HEK293T (cell line): ENCODE results near the gene MSH3.

ENCODE experiments used
- CTCF ChIA-PET: fragments of 350-600 bp; formaldehyde crosslinking; extraction: SDS; loops from one replicate; lab custom pipeline; 2021; ENCODE audit warnings: antibody characterized with exemption, inconsistent platforms; lab: Yijun Ruan, JAX
- POLR2A ChIA-PET: fragments of 350-600 bp; formaldehyde crosslinking; extraction: SDS; loops from one replicate; lab custom pipeline; 2020; ENCODE audit warnings: antibody characterized with exemption, inconsistent platforms; lab: Yijun Ruan, JAX
- DNase-seq: peaks from one replicate; pipeline ENCODE4 v3.0.0; 2012; ENCODE audit warnings: mixed read lengths; ENCODE audit errors: extremely low spot score
- ARNT ChIP-seq: fragments of 450-650 bp; IDR thresholded peaks from 2 replicates; pipeline ENCODE4 v1.6.1; 2017; ENCODE audit warnings: mild to moderate bottlenecking
- BHLHE40 ChIP-seq: fragments of 450-650 bp; IDR thresholded peaks from 2 replicates; pipeline ENCODE4 v1.6.1; 2016; ENCODE audit warnings: mild to moderate bottlenecking, moderate library complexity, borderline replicate concordance
- CTBP1 ChIP-seq: fragments of 450-650 bp; IDR thresholded peaks from 2 replicates; pipeline ENCODE4 v1.6.1; 2016; ENCODE audit warnings: borderline replicate concordance
- ELF4 ChIP-seq: fragments of 450-650 bp; IDR thresholded peaks from 2 replicates; pipeline ENCODE4 v1.6.1; 2017; ENCODE audit warnings: antibody characterized with exemption
- FOXA1 ChIP-seq: fragments of 450-650 bp; IDR thresholded peaks from 2 replicates; pipeline ENCODE4 v1.6.1; 2016; ENCODE audit warnings: mild to moderate bottlenecking
- FOXK2 ChIP-seq: fragments of 450-650 bp; IDR thresholded peaks from 2 replicates; pipeline ENCODE4 v1.6.1; 2016; ENCODE audit warnings: mild to moderate bottlenecking
- FOXM1 ChIP-seq: fragments of 450-650 bp; IDR thresholded peaks from 2 replicates; pipeline ENCODE4 v1.6.1; 2017; ENCODE audit warnings: mild to moderate bottlenecking, borderline replicate concordance
- HDGF ChIP-seq: fragments of 450-650 bp; IDR thresholded peaks from 2 replicates; pipeline ENCODE4 v1.6.1; 2017; ENCODE audit warnings: antibody characterized with exemption, borderline replicate concordance
- L3MBTL2 ChIP-seq: fragments of 450-650 bp; conservative IDR thresholded peaks from 2 replicates; pipeline ENCODE4 v1.6.1; 2016; ENCODE audit warnings: mild to moderate bottlenecking
- LEF1 ChIP-seq: fragments of 450-650 bp; IDR thresholded peaks from 2 replicates; pipeline ENCODE4 v1.6.1; 2017; ENCODE audit warnings: mild to moderate bottlenecking, borderline replicate concordance
- NFRKB ChIP-seq: fragments of 450-650 bp; IDR thresholded peaks from 2 replicates; pipeline ENCODE4 v1.6.1; 2016; ENCODE audit warnings: mild to moderate bottlenecking, moderate library complexity
- PKNOX1 ChIP-seq: fragments of 450-650 bp; IDR thresholded peaks from 2 replicates; pipeline ENCODE4 v1.6.1; 2016
- SP1 ChIP-seq: fragments of 450-650 bp; IDR thresholded peaks from 2 replicates; pipeline ENCODE4 v1.6.1; 2017
- SUZ12 ChIP-seq: fragments of 450-650 bp; IDR thresholded peaks from 2 replicates; pipeline ENCODE4 v1.6.1; 2016; ENCODE audit warnings: mild to moderate bottlenecking
- TARDBP ChIP-seq: fragments of 450-650 bp; IDR thresholded peaks from 2 replicates; pipeline ENCODE4 v1.6.1; 2016
- ZNF384 ChIP-seq: fragments of 450-650 bp; IDR thresholded peaks from 2 replicates; pipeline ENCODE4 v1.6.1; 2016

The MSH3 gene

DNA sequence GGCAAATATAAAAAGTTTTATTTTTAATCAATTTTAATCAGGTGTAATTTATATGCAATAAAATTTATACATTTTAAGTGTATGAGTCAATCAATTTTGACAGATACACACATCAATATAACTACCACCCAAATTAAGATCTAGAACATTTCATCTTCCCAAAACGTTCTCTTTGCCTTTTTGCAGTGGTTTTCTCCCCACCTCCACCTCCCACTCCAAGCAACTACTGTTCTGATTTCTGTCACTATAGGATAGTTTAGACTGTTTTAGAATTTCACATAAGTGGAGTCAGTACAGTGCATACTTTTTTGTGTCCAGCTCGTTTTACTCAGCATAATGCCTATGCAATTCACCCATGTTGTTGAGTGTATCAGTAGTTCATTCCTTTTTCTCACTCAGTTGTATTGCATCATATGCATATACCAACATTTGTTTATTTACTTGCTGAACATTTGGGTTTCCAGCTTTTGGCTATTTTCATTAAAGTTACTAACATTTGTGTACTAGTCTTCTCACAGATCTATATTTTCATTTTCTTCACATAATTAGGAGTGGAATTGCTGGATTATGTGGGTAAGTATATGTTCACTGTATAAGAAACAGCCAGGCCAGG lies 52.5 kb downstream of the MSH3 start:
- ChIA-PET CTCF (interaction anchor here (0.7 kb wide), 1 partner anchor 1334 kb away, joined by 4 read pairs; no protein-coding TSS in a partner anchor), POLR2A (no interaction called here)
- DNase-seq: no peak
- TF ChIP-seq NFRKB (no peak), HDGF (no peak), FOXA1 (no peak), L3MBTL2 (no peak), ARNT (no peak), FOXK2 (no peak), ELF4 (no peak), PKNOX1 (no peak), CTBP1 (no peak), ZNF384 (no peak), BHLHE40 (no peak), SP1 (no peak), FOXM1 (no peak), SUZ12 (no peak), TARDBP (no peak), LEF1 (no peak)

- no peak for DNase-seq
- ChIA-PET CTCF (interaction anchor here (0.6 to 0.7 kb wide), 2 partner anchors 27 to 1335 kb away, joined by 4 to 8 read pairs; no protein-coding TSS in a partner anchor), POLR2A (no interaction called here)
- TF ChIP-seq FOXK2 (no peak), CTBP1 (no peak), ARNT (no peak), HDGF (no peak), BHLHE40 (no peak)
These were observed 53.2 kb downstream of the MSH3 start for GRCh38 chr5:80707645-80708044.

GRCh38 chr5:80711216-80711615 lies 56.8 kb downstream of the MSH3 start:
- TF ChIP-seq ZNF384: no peak
- no peak for TF ChIP-seq ELF4
- TF ChIP-seq LEF1: no peak
- TF ChIP-seq FOXK2: no peak
- TF ChIP-seq FOXM1: no peak
- no peak for TF ChIP-seq NFRKB
- TF ChIP-seq FOXA1: no peak
- TF ChIP-seq SP1: no peak
- no peak for TF ChIP-seq SUZ12
- TF ChIP-seq HDGF: no peak
- TF ChIP-seq TARDBP: no peak
- TF ChIP-seq BHLHE40: no peak
- no peak for TF ChIP-seq PKNOX1
- TF ChIP-seq L3MBTL2: no peak
- no peak for DNase-seq
- ChIA-PET CTCF (interaction anchor here (1.1 kb wide), 1 partner anchor 454 kb away, joined by 3 read pairs; no protein-coding TSS in a partner anchor), POLR2A (no interaction called here)

DNA sequence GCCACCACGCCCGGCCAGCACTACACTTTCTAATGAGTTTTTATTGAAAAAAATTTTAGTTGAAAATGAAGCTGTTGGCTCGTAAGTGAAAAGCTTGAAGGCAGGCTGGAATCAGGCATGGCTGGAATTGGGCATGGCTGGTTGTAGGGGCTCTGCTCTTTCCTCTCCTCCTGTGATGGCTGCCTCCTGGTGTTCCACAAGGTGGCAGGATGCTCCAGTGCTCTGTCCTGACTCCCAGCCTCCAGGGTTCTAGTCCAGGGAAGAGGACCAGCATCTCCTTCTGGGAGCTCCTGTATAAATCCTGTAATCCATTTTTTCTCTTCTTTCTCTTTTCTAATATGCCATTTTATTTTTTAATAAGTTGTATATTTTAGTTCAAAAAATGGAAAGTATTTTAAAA lies 57.5 kb downstream of the MSH3 start:
- TF ChIP-seq L3MBTL2: no peak
- TF ChIP-seq PKNOX1: no peak
- no peak for TF ChIP-seq ELF4
- no peak for TF ChIP-seq BHLHE40
- no peak for TF ChIP-seq SUZ12
- ChIA-PET POLR2A (no interaction called here), CTCF (interaction anchor here (0.6 to 1.1 kb wide), 3 partner anchors 430 to 479 kb away, joined by 3 to 4 read pairs (median 3); no protein-coding TSS in a partner anchor)
- peak; percentile 63 for DNase-seq

GRCh38 chr5:80712919-80713318 lies 58.5 kb downstream of the MSH3 start:
- no peak for DNase-seq
- ChIA-PET CTCF (no interaction called here), POLR2A (no interaction called here)
- TF ChIP-seq L3MBTL2 (no peak), ELF4 (no peak), ZNF384 (no peak), ARNT (no peak), NFRKB (no peak), PKNOX1 (no peak), FOXA1 (no peak), TARDBP (no peak), CTBP1 (no peak), FOXM1 (no peak), FOXK2 (no peak), BHLHE40 (no peak), SP1 (no peak), SUZ12 (no peak), HDGF (no peak), LEF1 (no peak)
